Pancreas (tissue), 10 donors: ENCODE measurements around the gene CDKN3. TPM values are rescaled to one million over a fixed set of nuclear protein-coding genes. Genes with fewer than 3 reads are reported as not detected.

Source experiments
- ATAC-seq, 4 donors: fragments of 200-7000 bp; cut with Tn5 transposase; one replicate each; pipeline versions ENCODE4 v1.8.0 to v1.9.1; 2020; ENCODE audit warnings: mild to moderate bottlenecking in 4 of 4, moderate library complexity in 4 of 4
- DNase-seq, 6 donors: peaks; one replicate each; pipeline ENCODE4 v3.0.0-alpha.2; 2020
- FAIRE-seq: peaks from 2 replicates; lab custom pipeline; 2012; peaks lifted over from hg19 to GRCh38; lab: Jason Lieb, UNC
- H3K27ac ChIP-seq, 4 donors: fragments of 200-600 bp; sonication (generic); 1 replicate in 3 of 4; 2 replicates in 1 of 4; pipeline versions ENCODE4 v1.5.0 to v1.8.0; 2020
- H3K27me3 ChIP-seq, 4 donors: fragments of 200-600 bp; one replicate each; pipeline ENCODE4 v1.8.0; 2021
- H3K36me3 ChIP-seq, 3 donors: fragments of 200-600 bp; sonication (generic) in 1 of 3; one replicate each; pipeline versions ENCODE4 v1.5.0 to v1.8.0; 2020 to 2021
- H3K4me1 ChIP-seq, 3 donors: fragments of 200-600 bp; one replicate each; pipeline ENCODE4 v1.8.0; 2021
- H3K4me3 ChIP-seq, 4 donors: fragments of 200-600 bp; sonication (generic) in 2 of 4; one replicate each; pipeline versions ENCODE4 v1.5.0 to v1.8.0; 2020 to 2021
- H3K9me3 ChIP-seq, 4 donors: fragments of 200-600 bp; one replicate each; pipeline ENCODE4 v1.8.0; 2021
- WGBS, 2 donors: extraction: QIAGEN DNeasy Blood & Tissue Kit; methylation state at CpG; one replicate each; pipeline ENCODE4 v1.1.7; 2013; 5-methylcytosine and 5-hydroxymethylcytosine counted together
- intact Hi-C, 3 donors: fragments of 100-400 bp; cut with DNase I; formaldehyde crosslinking; loops; one replicate each; pipeline versions ENCODE4 v1.11.1 to v1.14.2; 2022
- polyA plus RNA-seq, 2 donors: library from polyadenylated mRNA; stranded (reverse); fragments of 200-250 nt; gene quantifications; one replicate each; pipeline ENCODE4 v1.2.3, GENCODE V29; 2013
- total RNA-seq, 6 donors: library from RNA; stranded (reverse); fragmentation: NEBNext Ultra II Directional in 4 of 6; extraction: Animal tissue kit (Norgen Biotek cat#: 25700) in 4 of 6; gene quantifications; one replicate each; pipeline versions ENCODE4 v1.2.1 to v1.2.4, GENCODE V29; 2021 to 2023
- TF ChIP-seq, protein P1 (sequence below), 4 donors: fragments of 200-600 bp; sonication (generic) in 3 of 4; IDR thresholded peaks; one replicate each; pipeline versions ENCODE4 v1.5.0 to v1.8.0; 2021; ENCODE audit warnings: antibody characterized with exemption in 4 of 4
- donor health status: healthy with polysubstance abuse.
- donor health status: DM: no; HTN: no; CAD: no; lungs with moderate emphysema.
- donor health status: DM: no; HTN: no; CAD: no.
- donor health status: control.
- donor health status: control.
- donor health status: Bipolar disorder and iron deficiency.
- donor health status: DM: yes; HTN: yes; CAD: no.
- donor health status: DM: no; HTN: no; CAD: no.
- donor health status: DM: no; HTN: no; CAD: no.
- donor health status: DM: yes; HTN: yes; CAD: no.

Gene CDKN3
- total and polyA plus RNA-seq, 8 donors: 0.61 to 1.6 (median 1.0) TPM; not detected in 1

DNA sequence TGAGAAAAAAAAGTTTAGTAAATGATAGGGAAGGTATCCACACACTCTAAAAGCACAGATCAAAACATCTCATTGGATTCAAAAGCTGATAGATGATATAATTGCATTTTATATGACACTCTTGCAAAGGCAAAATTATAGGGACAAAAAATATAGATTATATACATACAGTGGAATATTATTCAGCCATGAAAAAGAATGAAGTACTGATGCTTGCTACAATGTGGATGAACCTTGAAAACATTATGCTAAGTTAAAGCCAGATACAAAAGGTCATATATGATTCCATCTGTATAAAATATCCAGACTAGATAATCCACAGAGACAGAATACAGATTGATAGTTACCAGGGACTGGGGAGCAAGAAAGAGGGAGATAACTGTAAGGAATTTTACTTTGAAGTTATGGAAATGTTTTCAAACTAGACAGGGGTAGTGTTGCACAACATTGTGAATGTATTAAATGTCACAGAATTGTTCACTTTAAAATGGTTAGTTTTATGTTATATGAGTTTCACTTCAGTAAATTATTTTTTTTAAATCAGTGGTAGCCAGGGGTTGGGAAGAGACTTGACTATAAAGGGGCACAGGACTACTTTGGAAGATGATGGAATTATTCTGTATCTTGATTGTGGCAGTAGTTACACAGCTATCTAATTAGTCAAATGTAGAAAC lies 41.7 kb upstream of the CDKN3 start:
- no peak overlapping the region for H3K4me3 ChIP-seq
- ATAC-seq (no peak), DNase-seq (no peak), FAIRE-seq (no peak)
- H3K27me3 ChIP-seq: peaks cover 0 to 5% (median 0%) of the 10 kb centered on the region in 4 donors
- H3K36me3 ChIP-seq: no peaks in the 10 kb centered on the region
- peaks cover 0 to 3% (median 0%) of the 10 kb centered on the region in 4 donors for H3K9me3 ChIP-seq
- no peaks in the 10 kb centered on the region for H3K4me1 ChIP-seq
- TF ChIP-seq, protein P1, sequence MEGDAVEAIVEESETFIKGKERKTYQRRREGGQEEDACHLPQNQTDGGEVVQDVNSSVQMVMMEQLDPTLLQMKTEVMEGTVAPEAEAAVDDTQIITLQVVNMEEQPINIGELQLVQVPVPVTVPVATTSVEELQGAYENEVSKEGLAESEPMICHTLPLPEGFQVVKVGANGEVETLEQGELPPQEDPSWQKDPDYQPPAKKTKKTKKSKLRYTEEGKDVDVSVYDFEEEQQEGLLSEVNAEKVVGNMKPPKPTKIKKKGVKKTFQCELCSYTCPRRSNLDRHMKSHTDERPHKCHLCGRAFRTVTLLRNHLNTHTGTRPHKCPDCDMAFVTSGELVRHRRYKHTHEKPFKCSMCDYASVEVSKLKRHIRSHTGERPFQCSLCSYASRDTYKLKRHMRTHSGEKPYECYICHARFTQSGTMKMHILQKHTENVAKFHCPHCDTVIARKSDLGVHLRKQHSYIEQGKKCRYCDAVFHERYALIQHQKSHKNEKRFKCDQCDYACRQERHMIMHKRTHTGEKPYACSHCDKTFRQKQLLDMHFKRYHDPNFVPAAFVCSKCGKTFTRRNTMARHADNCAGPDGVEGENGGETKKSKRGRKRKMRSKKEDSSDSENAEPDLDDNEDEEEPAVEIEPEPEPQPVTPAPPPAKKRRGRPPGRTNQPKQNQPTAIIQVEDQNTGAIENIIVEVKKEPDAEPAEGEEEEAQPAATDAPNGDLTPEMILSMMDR (IDR thresholded peaks at IDR 0.05): no peak
- intact Hi-C loops: no loop called here
- no peak overlapping the region for H3K27ac ChIP-seq

DNA sequence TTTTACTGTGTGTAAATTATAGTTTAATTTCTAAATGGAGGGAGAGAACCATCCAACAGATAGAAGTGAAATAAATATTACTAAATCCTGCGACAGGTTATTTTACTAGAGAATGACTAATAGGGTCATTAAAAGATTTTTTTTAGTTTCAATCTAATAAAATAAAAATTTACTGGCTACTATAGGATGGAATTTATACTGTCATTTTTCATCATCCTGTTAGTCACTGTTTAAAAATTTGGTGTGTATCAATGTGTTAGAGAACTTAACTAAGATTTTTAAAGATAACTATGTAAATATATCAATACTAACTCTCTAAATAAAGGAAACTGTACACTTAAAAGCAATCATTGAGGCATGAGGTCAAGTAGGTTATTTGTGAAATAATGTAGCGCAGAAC lies 41.1 kb upstream of the CDKN3 start:
- FAIRE-seq (no peak), ATAC-seq (no peak), DNase-seq (no peak)
- TF ChIP-seq, protein P1 (IDR thresholded peaks at IDR 0.05): no peak
- H3K27me3 ChIP-seq: peaks cover 0 to 5% (median 0%) of the 10 kb centered on the region in 4 donors
- no peak overlapping the region for H3K27ac ChIP-seq
- 46 to 66% methylated on average over 2 of the region's 2 CpGs for WGBS, 2 donors
- no peak overlapping the region for H3K4me3 ChIP-seq
- H3K9me3 ChIP-seq: peaks cover 0 to 3% (median 0%) of the 10 kb centered on the region in 4 donors
- no peaks in the 10 kb centered on the region for H3K36me3 ChIP-seq
- intact Hi-C loops: no loop called here
- H3K4me1 ChIP-seq: no peaks in the 10 kb centered on the region

DNA sequence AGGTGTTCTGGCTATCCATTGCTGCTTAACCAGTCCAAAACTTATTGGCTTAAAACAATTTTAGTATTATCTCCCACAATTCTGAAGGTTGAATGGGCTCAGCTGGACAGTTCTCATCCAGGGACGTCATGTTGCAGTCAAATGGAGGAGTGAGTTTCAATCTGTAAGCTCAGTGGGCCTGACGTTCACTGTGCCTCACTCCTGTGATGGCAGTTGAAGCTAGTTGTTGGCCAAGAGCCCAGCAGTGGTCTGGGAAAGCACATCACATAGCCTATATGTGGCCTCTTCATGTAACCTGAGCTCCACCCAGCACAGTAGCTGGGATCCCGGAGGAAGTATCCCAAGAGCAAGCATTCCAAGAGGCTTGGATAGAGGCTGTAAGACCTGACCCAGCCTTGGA lies 40.6 kb upstream of the CDKN3 start:
- intact Hi-C loops: no loop called here
- DNase-seq (no peak), FAIRE-seq (no peak), ATAC-seq (no peak)
- Histone ChIP-seq H3K4me1 (no peaks in the 10 kb centered on the region), H3K4me3 (no peak overlapping the region), H3K27me3 (peaks cover 0 to 5% (median 0%) of the 10 kb centered on the region in 4 donors), H3K9me3 (peaks cover 0 to 3% (median 0%) of the 10 kb centered on the region in 4 donors), H3K27ac (no peak overlapping the region), H3K36me3 (no peaks in the 10 kb centered on the region)
- 64 to 69% methylated on average over 3 of the region's 3 CpGs for WGBS, 2 donors
- TF ChIP-seq, protein P1 (IDR thresholded peaks at IDR 0.05): no peak

DNA sequence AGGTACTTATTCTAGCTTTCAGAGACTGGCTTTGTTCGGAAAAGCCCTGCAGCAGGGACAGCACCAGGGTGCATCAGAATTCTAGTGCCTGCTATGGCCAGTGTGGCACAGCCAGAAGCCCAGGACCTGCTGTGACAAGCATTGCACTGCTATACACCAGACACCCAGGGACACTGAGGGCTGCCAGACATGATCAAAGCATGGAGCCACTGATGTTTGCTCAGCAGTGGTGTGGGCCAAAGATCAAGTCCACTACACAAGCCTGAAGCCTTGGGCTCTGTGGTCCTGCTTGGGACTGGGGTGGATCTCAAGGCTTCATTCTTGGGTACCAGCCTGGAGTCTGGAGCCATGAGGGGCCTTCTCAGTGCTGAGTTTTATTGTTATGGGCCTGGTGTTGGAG lies 36.1 kb upstream of the CDKN3 start:
- FAIRE-seq (no peak), ATAC-seq (no peak), DNase-seq (no peak)
- intact Hi-C loops: no loop called here
- Histone ChIP-seq H3K27ac (no peak overlapping the region), H3K4me1 (peaks cover 0 to 4% (median 0%) of the 10 kb centered on the region in 3 donors), H3K9me3 (peaks cover 0 to 3% (median 0%) of the 10 kb centered on the region in 4 donors), H3K27me3 (peaks cover 0 to 5% (median 0%) of the 10 kb centered on the region in 4 donors), H3K36me3 (no peaks in the 10 kb centered on the region), H3K4me3 (no peak overlapping the region)
- WGBS, 2 donors: 72 to 93% methylated on average over 1 of the region's 1 CpG
- TF ChIP-seq, protein P1 (IDR thresholded peaks at IDR 0.05): no peak

DNA sequence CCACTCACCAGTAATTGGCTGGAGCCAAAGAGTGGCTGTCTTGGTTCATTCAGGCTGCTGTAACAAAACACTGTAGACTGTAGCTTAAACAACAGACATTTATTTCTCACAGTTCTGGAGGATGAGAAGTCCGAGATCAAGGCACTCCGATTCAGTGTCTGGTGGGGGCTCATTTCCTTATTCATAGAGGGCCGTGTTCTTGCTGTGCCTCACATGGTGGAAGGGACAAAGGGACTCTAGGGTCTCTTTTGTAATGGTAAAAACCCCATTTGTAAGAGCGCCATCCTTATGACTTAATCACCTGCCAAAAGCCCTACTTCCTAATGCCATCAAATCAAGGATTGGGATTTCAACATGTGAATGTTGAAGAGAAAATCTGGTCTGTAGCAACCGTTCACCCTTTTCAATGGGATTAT lies 34.7 kb upstream of the CDKN3 start:
- TF ChIP-seq, protein P1 (IDR thresholded peaks at IDR 0.05): no peak
- no peak for FAIRE-seq
- Histone ChIP-seq H3K27ac (no peak overlapping the region), H3K36me3 (no peaks in the 10 kb centered on the region), H3K4me3 (no peak overlapping the region), H3K4me1 (peaks cover 0 to 11% (median 0%) of the 10 kb centered on the region in 3 donors), H3K27me3 (peaks cover 0 to 5% (median 0%) of the 10 kb centered on the region in 4 donors), H3K9me3 (no peaks in the 10 kb centered on the region)
- 82 to 90% methylated on average over 5 of the region's 5 CpGs for WGBS, 2 donors
- ATAC-seq: no peak
- no peak for DNase-seq
- intact Hi-C loops: no loop called here
